NT2/D1 (cell line): ENCODE measurements around the gene SCAPER.

Experiments used
- SUZ12 ChIP-seq: IDR thresholded peaks from 2 replicates; pipeline ENCODE4 v1.6.1; 2011; ENCODE audit not compliant: insufficient read length, insufficient read depth; ENCODE audit errors: extremely low read depth
- YY1 ChIP-seq: IDR thresholded peaks from 2 replicates; pipeline ENCODE4 v1.6.1; 2011; ENCODE audit not compliant: insufficient read length, insufficient read depth

- no peak for TF ChIP-seq SUZ12
- TF ChIP-seq YY1 = no peak
These were observed 404.1 kb downstream of the SCAPER start for GRCh38 chr15:76501011-76501410.
